Measurements from ENCODE around the gene USP13. TPM values are rescaled to one million over a fixed set of nuclear protein-coding genes. Genes with fewer than 3 reads are reported as not detected.

The USP13 gene
- total and polyA plus RNA-seq, 2 experiments from 2014 or later, result 9.6 to 22.7 TPM

GRCh38 chr3:179672918-179673317 is 20.1 kb downstream of the USP13 start (continued):
- TF ChIP-seq POLR2AphosphoS5 (IDR thresholded peaks at IDR 0.05; ENCODE audit: low read depth) (no peak), NANOG (IDR thresholded peaks at IDR 0.05; ENCODE audit: borderline replicate concordance) (no peak), ETS1 (IDR thresholded peaks at IDR 0.05) (no peak), ZNF114 (CRISPR knock-in tag; IDR thresholded peaks at IDR 0.05) (no peak), CTCF (conservative IDR thresholded peaks at IDR 0.05; ENCODE audit: low read depth in 2 of 2) (no peak), EZH2 (IDR thresholded peaks at IDR 0.05; ENCODE audit: low read depth, unreplicated experiment) (no peak)

GRCh38 chr3:179673523-179673922 is 20.7 kb downstream of the USP13 start:
- Histone ChIP-seq H3K79me2 (replicated peaks; ENCODE audit: insufficient read depth) (peaks cover 98% of the 10 kb centered on the region), H3K9me2 (ENCODE audit: insufficient read depth) (no peaks in the 10 kb centered on the region; the same call in 1 of the 2 replicates), H3F3A (replicated peaks; ENCODE audit: low read depth) (no peaks in the 10 kb centered on the region), H3K4me1 (ENCODE audit: insufficient read depth) (peaks cover 13% of the 10 kb centered on the region), H3K4me3 (no peak overlapping the region), H3K4me2 (peak overlapping the region; percentile 32; the same call in 1 of the 2 replicates), H3K27me3 (ENCODE audit: insufficient read depth) (no peaks in the 10 kb centered on the region), H3K27ac (ENCODE audit: low read depth) (peak overlapping the region; percentile 59; the same call in 1 of the 2 replicates), H4K20me1 (replicated peaks; ENCODE audit: insufficient read depth) (peaks cover 16% of the 10 kb centered on the region; the same call in 1 of the 2 replicates), H3K36me3 (ENCODE audit: insufficient read depth) (no peaks in the 10 kb centered on the region), H2AFZ (no peak overlapping the region)
- DNase-seq (ENCODE audit: low spot score), result no peak
- H3K4me1 Mint-ChIP-seq, result peaks cover 19% of the 10 kb centered on the region
- no peak overlapping the region for H3K27ac Mint-ChIP-seq
- no peaks in the 10 kb centered on the region for H3K9me3 Mint-ChIP-seq
- H3K4me3 Mint-ChIP-seq, result no peak overlapping the region
- no peaks in the 10 kb centered on the region; the same call in 2 of the 3 replicates for H3K36me3 Mint-ChIP-seq (ENCODE audit: low read depth)
- ATAC-seq, result 0 out of 3 replicates have a peak, but pooled peaks have one; percentile 28
- H3K27me3 Mint-ChIP-seq (ENCODE audit: insufficient read depth, low read depth, poor library complexity), result peaks cover 3% of the 10 kb centered on the region
- TF ChIP-seq EZH2 (IDR thresholded peaks at IDR 0.05; ENCODE audit: low read depth, unreplicated experiment), result no peak
- TF ChIP-seq, protein P1, sequence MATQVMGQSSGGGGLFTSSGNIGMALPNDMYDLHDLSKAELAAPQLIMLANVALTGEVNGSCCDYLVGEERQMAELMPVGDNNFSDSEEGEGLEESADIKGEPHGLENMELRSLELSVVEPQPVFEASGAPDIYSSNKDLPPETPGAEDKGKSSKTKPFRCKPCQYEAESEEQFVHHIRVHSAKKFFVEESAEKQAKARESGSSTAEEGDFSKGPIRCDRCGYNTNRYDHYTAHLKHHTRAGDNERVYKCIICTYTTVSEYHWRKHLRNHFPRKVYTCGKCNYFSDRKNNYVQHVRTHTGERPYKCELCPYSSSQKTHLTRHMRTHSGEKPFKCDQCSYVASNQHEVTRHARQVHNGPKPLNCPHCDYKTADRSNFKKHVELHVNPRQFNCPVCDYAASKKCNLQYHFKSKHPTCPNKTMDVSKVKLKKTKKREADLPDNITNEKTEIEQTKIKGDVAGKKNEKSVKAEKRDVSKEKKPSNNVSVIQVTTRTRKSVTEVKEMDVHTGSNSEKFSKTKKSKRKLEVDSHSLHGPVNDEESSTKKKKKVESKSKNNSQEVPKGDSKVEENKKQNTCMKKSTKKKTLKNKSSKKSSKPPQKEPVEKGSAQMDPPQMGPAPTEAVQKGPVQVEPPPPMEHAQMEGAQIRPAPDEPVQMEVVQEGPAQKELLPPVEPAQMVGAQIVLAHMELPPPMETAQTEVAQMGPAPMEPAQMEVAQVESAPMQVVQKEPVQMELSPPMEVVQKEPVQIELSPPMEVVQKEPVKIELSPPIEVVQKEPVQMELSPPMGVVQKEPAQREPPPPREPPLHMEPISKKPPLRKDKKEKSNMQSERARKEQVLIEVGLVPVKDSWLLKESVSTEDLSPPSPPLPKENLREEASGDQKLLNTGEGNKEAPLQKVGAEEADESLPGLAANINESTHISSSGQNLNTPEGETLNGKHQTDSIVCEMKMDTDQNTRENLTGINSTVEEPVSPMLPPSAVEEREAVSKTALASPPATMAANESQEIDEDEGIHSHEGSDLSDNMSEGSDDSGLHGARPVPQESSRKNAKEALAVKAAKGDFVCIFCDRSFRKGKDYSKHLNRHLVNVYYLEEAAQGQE (IDR thresholded peaks at IDR 0.05; ENCODE audit: unreplicated experiment), result no peak
- TF ChIP-seq ZNF114 (CRISPR knock-in tag; IDR thresholded peaks at IDR 0.05), result no peak
- no peak for TF ChIP-seq JUNB (IDR thresholded peaks at IDR 0.05; ENCODE audit: unreplicated experiment)
- no peak for TF ChIP-seq ETS1 (IDR thresholded peaks at IDR 0.05)
- TF ChIP-seq STAT1 (IDR thresholded peaks at IDR 0.05; ENCODE audit: unreplicated experiment), result no peak
- TF ChIP-seq POLR2AphosphoS5 (IDR thresholded peaks at IDR 0.05; ENCODE audit: low read depth), result no peak
- no peak for TF ChIP-seq CTCF (conservative IDR thresholded peaks at IDR 0.05; ENCODE audit: low read depth in 2 of 2)
- TF ChIP-seq NANOG (IDR thresholded peaks at IDR 0.05; ENCODE audit: borderline replicate concordance), result no peak
